Activated T-helper 2 cell treated with anti-CD3 and anti-CD28 coated beads, Interferon-gamma antibody, Interleukin-2, Interleukin-4, amounts not matched to agents 10 μg/mL and 5 μg/mL and 100 μg/mL, durations not matched to agents 14 hours and 24 hours and 36 hours (primary cell): ENCODE measurements around the gene ZNF19. TPM values are rescaled to one million over a fixed set of nuclear protein-coding genes. Genes with fewer than 3 reads are reported as not detected.

Experiments used
- DNase-seq: peaks from one replicate; pipeline ENCODE4 v3.0.0; 2021; ENCODE audit warnings: low spot score
- H3K27ac Mint-ChIP-seq: one replicate; pipeline ENCODE4 v1.8.0; 2021; ENCODE audit warnings: mixed read lengths
- H3K27me3 Mint-ChIP-seq: one replicate; pipeline ENCODE4 v1.8.0; 2021; ENCODE audit warnings: low read depth, mixed read lengths
- H3K36me3 Mint-ChIP-seq: one replicate; pipeline ENCODE4 v1.8.0; 2021; ENCODE audit warnings: low read depth, mixed read lengths
- H3K4me1 Mint-ChIP-seq: one replicate; pipeline ENCODE4 v1.8.0; 2021; ENCODE audit warnings: low read depth, mixed read lengths
- H3K4me3 Mint-ChIP-seq: one replicate; pipeline ENCODE4 v1.8.0; 2021; ENCODE audit warnings: low read depth, mild to moderate bottlenecking, moderate library complexity, mixed read lengths
- H3K9me3 Mint-ChIP-seq: one replicate; pipeline ENCODE4 v1.8.0; 2021; ENCODE audit warnings: mixed read lengths
- intact Hi-C: fragments of 100-400 bp; cut with micrococcal nuclease; formaldehyde crosslinking; loops from one replicate; pipeline ENCODE4 v1.15.1; 2023
- total RNA-seq: library from RNA; stranded (reverse); gene quantifications from 2 replicates; pipeline ENCODE4 v1.2.3, GENCODE V29; 2022

Gene ZNF19
- total RNA-seq: 2.1 and 2.8 TPM in 2 replicates

GRCh38 chr16:71489122-71489521, at the start of gene ZNF19:
Gene ZNF19, minus strand, starts transcription at chr16:71489324. Its CDS starts 7,210 bp downstream, at chr16:71482114.
- H3K9me3 Mint-ChIP-seq: no peaks in the 10 kb centered on the region
- DNase-seq: no peak
- H3K4me1 Mint-ChIP-seq: peaks cover 6% of the 10 kb centered on the region
- H3K27ac Mint-ChIP-seq: no peak within 1 kb of the TSS
- H3K36me3 Mint-ChIP-seq: no peaks in the 10 kb centered on the region
- H3K4me3 Mint-ChIP-seq: no peak within 1 kb of the TSS
- peaks cover 6% of the 10 kb centered on the region for H3K27me3 Mint-ChIP-seq
- intact Hi-C loops: no loop called here

GRCh38 chr16:71537643-71538042, 48.5 kb upstream of the ZNF19 start:
- DNase-seq: no peak
- Mint-ChIP-seq H3K27me3 (peaks cover 2% of the 10 kb centered on the region), H3K27ac (no peak overlapping the region), H3K36me3 (no peaks in the 10 kb centered on the region), H3K9me3 (no peaks in the 10 kb centered on the region), H3K4me1 (peaks cover 1% of the 10 kb centered on the region), H3K4me3 (no peak overlapping the region)
- intact Hi-C loops: no loop called here

GRCh38 chr16:71536752-71537499, 47.8 kb upstream of the ZNF19 start:
- H3K27me3 Mint-ChIP-seq: peaks cover 2% of the 10 kb centered on the region

GRCh38 chr16:71532366-71532765, 43.2 kb upstream of the ZNF19 start:
- Mint-ChIP-seq H3K4me3 (no peak overlapping the region), H3K27ac (no peak overlapping the region), H3K4me1 (no peaks in the 10 kb centered on the region), H3K9me3 (no peaks in the 10 kb centered on the region), H3K36me3 (no peaks in the 10 kb centered on the region), H3K27me3 (no peaks in the 10 kb centered on the region)
- no peak for DNase-seq
- intact Hi-C loops: no loop called here

More at GRCh38 chr16:71536752-71537499, 47.8 kb upstream of the ZNF19 start:
- H3K27ac Mint-ChIP-seq: no peak overlapping the region
- no peak overlapping the region for H3K4me3 Mint-ChIP-seq
- no peaks in the 10 kb centered on the region for H3K36me3 Mint-ChIP-seq
- H3K4me1 Mint-ChIP-seq: no peaks in the 10 kb centered on the region
- intact Hi-C loops: no loop called here
- no peaks in the 10 kb centered on the region for H3K9me3 Mint-ChIP-seq
- DNase-seq: no peak

GRCh38 chr16:71528863-71529262, 39.7 kb upstream of the ZNF19 start:
- no peaks in the 10 kb centered on the region for H3K36me3 Mint-ChIP-seq
- H3K27me3 Mint-ChIP-seq: peaks cover 9% of the 10 kb centered on the region
- H3K4me3 Mint-ChIP-seq: no peak overlapping the region
- H3K9me3 Mint-ChIP-seq: no peaks in the 10 kb centered on the region
- intact Hi-C loops: no loop called here
- H3K27ac Mint-ChIP-seq: no peak overlapping the region
- H3K4me1 Mint-ChIP-seq: peaks cover 3% of the 10 kb centered on the region
- DNase-seq: no peak

- Mint-ChIP-seq H3K36me3 (no peaks in the 10 kb centered on the region), H3K4me3 (no peak overlapping the region), H3K27ac (no peak overlapping the region), H3K27me3 (peaks cover 9% of the 10 kb centered on the region), H3K9me3 (no peaks in the 10 kb centered on the region), H3K4me1 (peaks cover 3% of the 10 kb centered on the region)
- DNase-seq: no peak
- intact Hi-C loops: no loop called here
Measured at GRCh38 chr16:71528257-71528656, 39.1 kb upstream of the ZNF19 start.

- Mint-ChIP-seq H3K9me3 (no peaks in the 10 kb centered on the region), H3K27ac (no peak within 1 kb of the TSS), H3K36me3 (no peaks in the 10 kb centered on the region), H3K27me3 (peaks cover 9% of the 10 kb centered on the region), H3K4me3 (no peak within 1 kb of the TSS), H3K4me1 (peaks cover 3% of the 10 kb centered on the region)
- DNase-seq: no peak
- intact Hi-C loops: no loop called here
Measured at GRCh38 chr16:71526111-71526631, 37.0 kb upstream of the ZNF19 start, which contains the start of gene CHST4. Gene CHST4, plus strand, starts transcription at chr16:71526426. Its CDS starts 10,252 bp downstream, at chr16:71536678.

DNA sequence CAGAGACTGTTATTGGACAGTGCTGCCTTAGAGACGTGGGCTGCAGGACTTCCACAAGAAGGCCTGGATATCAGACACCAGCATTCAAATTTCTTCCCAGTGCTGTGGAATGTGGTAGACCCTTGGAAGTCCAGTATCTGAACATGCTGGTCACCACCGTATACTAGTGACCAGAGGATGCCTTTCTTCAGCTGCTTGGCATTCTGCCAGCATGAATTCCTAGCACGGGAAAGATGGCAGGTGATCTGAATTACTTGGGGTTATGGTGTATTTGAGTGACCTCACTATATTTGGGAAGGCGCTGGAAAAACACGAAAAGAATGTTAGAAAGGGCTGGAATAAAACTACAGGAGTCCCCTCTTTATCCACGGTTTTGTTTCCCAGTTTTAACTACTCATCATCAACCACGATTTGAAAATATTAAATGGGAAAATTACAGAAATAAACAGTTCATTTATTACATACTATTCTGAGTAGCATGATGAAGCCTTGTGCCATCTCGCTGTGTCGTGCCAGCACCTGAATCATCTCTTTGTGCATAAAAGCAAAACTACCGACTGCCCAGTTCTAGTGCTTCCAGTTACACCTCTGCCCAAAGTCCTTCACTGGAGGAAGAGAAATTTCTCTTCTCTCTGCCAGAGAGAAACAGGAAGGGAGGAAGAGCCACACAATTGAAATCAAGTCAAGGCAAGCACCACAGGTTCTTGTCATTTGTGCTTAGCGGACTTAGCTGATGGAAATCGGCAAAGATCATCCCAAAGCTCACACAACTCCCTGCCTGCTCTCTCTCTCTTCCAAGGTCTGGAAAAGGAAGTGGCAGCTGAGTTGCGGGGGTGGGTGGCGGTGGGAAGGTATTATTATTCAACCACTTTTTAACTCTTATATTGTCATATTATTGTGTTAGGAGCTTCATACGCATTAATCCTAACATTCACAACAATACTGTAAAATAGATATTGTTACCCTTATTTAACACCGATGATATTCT, 35.7 kb upstream of the ZNF19 start:
- H3K36me3 Mint-ChIP-seq: no peaks in the 10 kb centered on the region
- H3K4me3 Mint-ChIP-seq: no peak overlapping the region
- H3K27ac Mint-ChIP-seq: no peak overlapping the region
- intact Hi-C loops: no loop called here
- H3K4me1 Mint-ChIP-seq: peaks cover 3% of the 10 kb centered on the region
- no peaks in the 10 kb centered on the region for H3K9me3 Mint-ChIP-seq
- H3K27me3 Mint-ChIP-seq: peaks cover 9% of the 10 kb centered on the region
- no peak for DNase-seq

DNA sequence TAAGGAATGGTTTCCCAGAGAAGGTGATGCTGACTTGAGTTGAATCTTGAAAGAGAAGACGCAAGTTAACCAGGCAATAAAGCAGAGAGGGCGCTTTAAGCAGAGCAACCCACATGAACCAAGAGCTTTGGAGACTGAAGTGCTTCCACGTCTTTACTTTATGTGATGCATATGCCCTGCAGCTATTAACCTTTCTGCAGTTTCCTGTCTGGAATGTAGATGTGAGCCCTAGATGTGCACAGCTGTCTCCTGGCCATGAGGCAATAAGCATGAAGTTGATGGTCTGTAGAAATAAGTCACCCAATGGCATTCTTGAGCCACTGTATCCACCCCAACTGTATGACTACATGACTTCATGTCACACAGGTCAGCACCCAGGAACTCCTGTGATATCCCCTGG, 31.4 kb upstream of the ZNF19 start:
- Mint-ChIP-seq H3K4me3 (no peak overlapping the region), H3K4me1 (no peaks in the 10 kb centered on the region), H3K9me3 (no peaks in the 10 kb centered on the region), H3K27me3 (peaks cover 4% of the 10 kb centered on the region), H3K27ac (no peak overlapping the region), H3K36me3 (no peaks in the 10 kb centered on the region)
- no peak for DNase-seq
- intact Hi-C loops: no loop called here

- H3K36me3 Mint-ChIP-seq: no peaks in the 10 kb centered on the region
- H3K27me3 Mint-ChIP-seq: no peaks in the 10 kb centered on the region
- no peaks in the 10 kb centered on the region for H3K4me1 Mint-ChIP-seq
Measured at GRCh38 chr16:71515026-71515425, 25.9 kb upstream of the ZNF19 start.

DNA sequence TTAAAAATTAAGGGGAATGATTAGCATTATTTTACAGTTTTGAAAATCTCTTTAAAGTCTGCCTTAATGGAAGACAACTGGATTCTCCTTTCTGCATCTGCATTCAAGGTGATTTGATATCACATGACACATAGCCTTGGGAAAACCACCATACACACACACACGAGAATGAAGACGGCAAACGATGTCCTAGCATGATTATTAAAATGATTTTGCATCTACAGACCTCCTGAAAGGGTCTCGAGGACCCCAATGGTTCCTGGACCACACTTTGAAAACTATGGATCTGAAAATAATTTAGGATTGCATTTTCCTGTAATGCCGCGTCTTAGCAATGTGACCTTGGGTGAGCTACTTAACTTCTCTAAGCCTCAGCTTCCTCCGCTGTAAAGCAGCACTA, 25.4 kb upstream of the ZNF19 start:
- DNase-seq: no peak
- H3K4me1 Mint-ChIP-seq: no peaks in the 10 kb centered on the region
- H3K9me3 Mint-ChIP-seq: no peaks in the 10 kb centered on the region
- peaks cover under 1% of the 10 kb centered on the region for H3K27me3 Mint-ChIP-seq
- H3K27ac Mint-ChIP-seq: no peak overlapping the region
- intact Hi-C loops: no loop called here
- H3K4me3 Mint-ChIP-seq: no peak overlapping the region
- H3K36me3 Mint-ChIP-seq: no peaks in the 10 kb centered on the region

More at GRCh38 chr16:71515026-71515425, 25.9 kb upstream of the ZNF19 start:
- DNase-seq: no peak
- intact Hi-C loops: no loop called here
- H3K4me3 Mint-ChIP-seq: no peak overlapping the region
- no peak overlapping the region for H3K27ac Mint-ChIP-seq
- no peaks in the 10 kb centered on the region for H3K9me3 Mint-ChIP-seq

DNA sequence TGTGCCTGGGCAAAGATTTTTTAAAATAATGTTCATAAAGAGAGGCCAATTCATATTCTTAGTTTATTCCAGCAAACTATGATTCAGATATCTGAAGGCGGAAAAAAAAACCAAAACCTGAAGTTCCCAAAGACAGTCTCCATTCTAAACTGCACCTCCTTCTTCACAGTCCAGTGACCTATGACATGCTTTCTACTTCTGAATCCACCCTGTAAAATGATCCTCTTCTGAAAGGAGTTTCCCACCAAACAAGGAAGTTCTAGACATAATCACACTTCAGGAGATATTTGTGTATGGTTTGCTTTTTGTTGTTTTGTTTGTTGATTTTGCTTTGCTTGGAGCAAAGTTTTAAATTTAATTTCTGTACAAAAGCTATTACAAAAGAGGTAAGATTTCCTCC, 24.2 kb upstream of the ZNF19 start:
- DNase-seq: no peak
- no peak overlapping the region for H3K4me3 Mint-ChIP-seq
- peaks cover 2% of the 10 kb centered on the region for H3K27me3 Mint-ChIP-seq
- no peak overlapping the region for H3K27ac Mint-ChIP-seq
- no peaks in the 10 kb centered on the region for H3K4me1 Mint-ChIP-seq
- H3K36me3 Mint-ChIP-seq: no peaks in the 10 kb centered on the region
- no peaks in the 10 kb centered on the region for H3K9me3 Mint-ChIP-seq
- intact Hi-C loops: no loop called here
